ENCODE results near the gene TMEM134.
"Not testable (repeated sequence)": the region's sequence is repeated elsewhere in the genome, so short reads cannot be mapped to it uniquely, and the experiment has no call there.

The TMEM134 gene, protein sequence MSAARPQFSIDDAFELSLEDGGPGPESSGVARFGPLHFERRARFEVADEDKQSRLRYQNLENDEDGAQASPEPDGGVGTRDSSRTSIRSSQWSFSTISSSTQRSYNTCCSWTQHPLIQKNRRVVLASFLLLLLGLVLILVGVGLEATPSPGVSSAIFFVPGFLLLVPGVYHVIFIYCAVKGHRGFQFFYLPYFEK

DNA sequence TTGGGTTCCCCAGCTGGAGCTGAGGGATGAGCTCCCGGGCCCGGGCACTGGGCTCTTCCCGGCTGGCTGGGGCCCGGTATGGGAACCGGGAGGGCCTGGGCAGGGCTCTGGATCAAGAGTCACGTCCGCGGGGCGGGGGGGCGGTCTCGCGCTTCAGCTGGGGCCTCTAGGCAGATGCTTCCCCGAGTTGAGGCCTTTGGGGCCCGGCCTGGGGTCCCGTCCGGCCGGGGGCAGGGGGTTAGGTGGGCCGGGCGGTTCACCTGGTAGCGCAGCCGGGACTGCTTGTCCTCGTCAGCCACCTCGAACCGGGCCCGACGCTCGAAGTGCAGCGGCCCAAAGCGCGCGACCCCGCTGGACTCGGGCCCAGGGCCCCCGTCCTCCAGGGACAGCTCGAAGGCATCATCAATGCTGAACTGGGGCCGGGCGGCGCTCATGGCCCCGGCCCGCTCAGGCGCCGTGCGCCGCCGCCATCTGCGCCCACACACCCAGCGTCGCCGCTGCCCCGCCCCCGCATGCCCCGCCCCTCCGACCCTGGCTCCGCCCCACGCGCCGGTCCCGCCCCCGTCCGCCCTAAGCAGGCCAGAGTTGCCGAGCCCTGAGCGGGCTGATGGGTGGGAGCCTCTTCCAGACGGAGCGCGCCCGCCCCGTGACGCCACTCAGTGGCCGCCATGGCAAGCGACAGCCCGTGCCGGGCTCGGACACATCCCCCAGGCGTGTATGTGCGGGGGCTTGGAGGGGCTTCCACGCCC is at the start of gene TMEM134:
Gene TMEM134, minus strand, starts transcription at position 493 of the 749 bp plus-strand sequence. Its CDS starts 59 bp downstream, at position 434.
- Histone ChIP-seq H3K9me3 (ENCODE audit: control insufficient read depth in 1 of 2, low read length in 2 of 2) (no peaks in the 10 kb centered on the region), H3K27me3 (ENCODE audit: low read depth, low read length) (no peaks in the 10 kb centered on the region), H3K4me1 (ENCODE audit: control insufficient read depth in 1 of 2, insufficient read depth in 2 of 2, low read length in 2 of 2) (peaks cover 3 to 32% of the 10 kb centered on the region in 2 donors), H3K36me3 (ENCODE audit: control insufficient read depth in 1 of 2, insufficient read depth in 2 of 2, low read length in 2 of 2) (no peaks in the 10 kb centered on the region), H3K27ac (ENCODE audit: low read length) (peak within 1 kb of the TSS; percentile 91), H3K4me3 (ENCODE audit: low read depth in 1 of 2, low read length in 2 of 2) (peak within 1 kb of the TSS; percentile 80 to 85)

DNA sequence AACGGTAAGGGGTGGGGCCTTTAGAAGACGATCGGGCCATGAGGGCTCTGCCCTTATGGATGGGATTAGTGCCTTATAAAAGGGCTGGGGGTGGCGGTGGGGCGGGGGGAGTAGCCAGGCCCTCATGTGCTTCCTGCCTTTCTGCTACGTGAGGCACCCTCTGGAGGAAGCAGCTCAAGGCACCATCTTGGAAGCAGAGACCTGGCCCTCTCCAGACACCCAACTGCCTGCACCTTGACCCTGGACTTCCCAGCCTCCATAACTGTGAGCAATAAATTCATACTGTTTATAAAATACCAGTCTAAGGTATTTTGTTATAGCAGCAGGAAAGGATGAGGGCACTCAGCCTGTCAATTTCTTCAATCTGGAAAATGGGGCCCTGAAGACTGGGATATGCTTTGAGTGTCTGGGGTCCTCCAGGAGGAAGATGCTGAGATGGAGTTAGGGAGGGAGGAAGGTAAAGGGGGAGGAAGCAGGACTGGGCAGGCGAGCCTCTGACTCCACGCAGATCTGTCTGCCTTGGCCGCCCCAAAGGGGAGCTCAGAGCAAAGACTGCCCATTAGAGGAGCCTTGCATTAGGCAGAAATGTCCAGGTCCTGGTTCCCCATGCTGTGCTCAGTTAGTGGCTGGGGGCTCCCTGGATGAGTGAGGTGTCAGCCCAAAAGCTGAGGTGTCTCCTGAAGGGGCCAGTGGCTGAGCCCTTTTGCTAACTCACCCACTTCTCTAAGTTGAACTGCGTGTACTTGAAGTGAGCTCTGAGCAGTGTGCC is 48.9 kb upstream of the TMEM134 start:
- Histone ChIP-seq H3K4me3 (ENCODE audit: low read depth in 1 of 2, low read length in 2 of 2) (no peak overlapping the region), H3K9me3 (ENCODE audit: control insufficient read depth in 1 of 2, low read length in 2 of 2) (no peaks in the 10 kb centered on the region), H3K27me3 (ENCODE audit: low read depth, low read length) (no peaks in the 10 kb centered on the region), H3K36me3 (ENCODE audit: control insufficient read depth in 1 of 2, insufficient read depth in 2 of 2, low read length in 2 of 2) (no peaks in the 10 kb centered on the region), H3K4me1 (ENCODE audit: control insufficient read depth in 1 of 2, insufficient read depth in 2 of 2, low read length in 2 of 2) (no peaks in the 10 kb centered on the region), H3K27ac (ENCODE audit: low read length) (no peak overlapping the region)

DNA sequence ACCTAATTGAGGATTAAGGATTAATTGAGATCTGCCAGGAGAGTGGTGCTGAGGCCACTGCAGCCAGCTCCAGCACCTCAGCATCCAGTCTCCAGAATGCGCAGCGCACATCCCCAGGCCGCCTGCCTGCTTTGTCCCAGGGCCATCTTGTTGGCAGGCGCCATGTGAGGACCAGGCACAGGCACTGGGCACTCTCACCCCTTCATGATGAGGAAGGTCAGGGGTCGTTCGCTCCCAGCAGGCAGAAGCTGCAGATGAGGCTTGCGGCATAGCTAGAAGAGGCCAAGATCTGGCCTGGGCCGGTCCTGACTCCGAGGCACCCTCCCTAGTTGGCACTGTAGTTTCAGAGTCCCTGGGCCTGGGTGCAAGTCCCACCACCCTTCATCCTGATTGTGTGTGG is 47.8 kb upstream of the TMEM134 start:
- Histone ChIP-seq H3K27me3 (ENCODE audit: low read depth, low read length) (no peaks in the 10 kb centered on the region), H3K4me1 (ENCODE audit: control insufficient read depth in 1 of 2, insufficient read depth in 2 of 2, low read length in 2 of 2) (no peaks in the 10 kb centered on the region), H3K9me3 (ENCODE audit: control insufficient read depth in 1 of 2, low read length in 2 of 2) (no peaks in the 10 kb centered on the region), H3K27ac (ENCODE audit: low read length) (no peak overlapping the region), H3K36me3 (ENCODE audit: control insufficient read depth in 1 of 2, insufficient read depth in 2 of 2, low read length in 2 of 2) (no peaks in the 10 kb centered on the region), H3K4me3 (ENCODE audit: low read depth in 1 of 2, low read length in 2 of 2) (no peak overlapping the region)

DNA sequence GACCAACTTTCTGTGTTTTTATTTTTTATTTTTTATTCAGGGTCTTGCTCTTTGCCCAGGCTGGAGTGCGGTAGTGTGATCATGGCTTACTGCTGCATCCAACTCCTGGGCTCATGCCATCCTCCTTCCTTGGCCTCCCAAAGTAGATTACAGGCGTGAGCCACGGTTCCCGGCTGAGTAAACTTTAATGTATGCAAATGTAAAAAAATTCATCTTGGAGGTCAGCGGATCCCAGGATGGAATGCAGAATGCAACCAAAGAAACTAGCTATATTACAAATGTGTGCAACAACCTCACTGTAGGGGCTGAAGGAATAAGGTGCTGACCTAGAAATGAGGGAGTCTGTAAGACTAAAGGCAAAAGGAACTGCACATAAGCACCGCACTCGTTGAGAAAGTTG is 45.1 kb upstream of the TMEM134 start:
- Histone ChIP-seq H3K27ac (ENCODE audit: low read length) (no peak overlapping the region), H3K9me3 (ENCODE audit: control insufficient read depth in 1 of 2, low read length in 2 of 2) (no peaks in the 10 kb centered on the region), H3K27me3 (ENCODE audit: low read depth, low read length) (no peaks in the 10 kb centered on the region), H3K4me3 (ENCODE audit: low read depth in 1 of 2, low read length in 2 of 2) (no peak overlapping the region), H3K36me3 (ENCODE audit: control insufficient read depth in 1 of 2, insufficient read depth in 2 of 2, low read length in 2 of 2) (no peaks in the 10 kb centered on the region), H3K4me1 (ENCODE audit: control insufficient read depth in 1 of 2, insufficient read depth in 2 of 2, low read length in 2 of 2) (no peaks in the 10 kb centered on the region)

DNA sequence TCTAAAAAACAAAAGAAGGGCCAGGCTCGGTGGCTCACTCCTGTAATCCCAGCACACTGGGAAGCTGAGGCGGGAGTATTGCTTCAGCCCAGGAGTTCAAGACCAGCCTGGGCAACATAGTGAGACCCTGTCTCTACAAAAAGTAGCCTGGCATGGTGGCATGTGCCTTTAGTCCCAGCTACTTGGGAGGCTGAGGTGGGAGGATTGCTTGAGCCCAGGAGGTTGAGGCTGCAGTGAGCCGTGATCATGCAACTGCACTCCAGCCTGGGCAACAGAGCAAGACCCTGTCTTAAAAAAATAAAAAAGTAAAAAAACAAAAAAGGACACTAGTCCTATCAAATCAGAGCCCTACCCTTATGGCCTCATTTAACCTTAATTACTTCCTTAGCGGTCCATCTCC is 42.5 kb upstream of the TMEM134 start:
- not testable (repeated sequence) for H3K27ac ChIP-seq (ENCODE audit: low read length); H3K36me3 ChIP-seq (ENCODE audit: control insufficient read depth in 1 of 2, insufficient read depth in 2 of 2, low read length in 2 of 2); H3K9me3 ChIP-seq (ENCODE audit: control insufficient read depth in 1 of 2, low read length in 2 of 2); H3K4me3 ChIP-seq (ENCODE audit: low read depth in 1 of 2, low read length in 2 of 2); H3K27me3 ChIP-seq (ENCODE audit: low read depth, low read length)
- H3K4me1 ChIP-seq (ENCODE audit: control insufficient read depth in 1 of 2, insufficient read depth in 2 of 2, low read length in 2 of 2), result peaks cover 7 to 14% of the 10 kb centered on the region in 2 donors

DNA sequence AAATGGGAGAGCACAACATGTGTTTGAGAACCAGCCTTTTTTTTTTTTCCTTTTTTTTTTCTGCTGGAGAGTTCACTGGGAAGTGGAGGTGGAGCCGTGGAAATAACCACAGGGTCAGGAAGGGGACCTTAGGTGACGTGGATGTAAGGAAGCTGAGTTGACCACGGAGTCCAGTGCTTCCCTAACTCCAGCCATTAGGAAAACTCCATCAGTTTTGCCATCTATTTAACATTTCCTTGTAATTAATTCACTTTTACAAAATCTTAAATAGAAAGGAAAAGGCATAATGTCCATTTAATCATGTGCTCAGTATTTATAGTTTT is 40.9 kb upstream of the TMEM134 start:
- Histone ChIP-seq H3K4me1 (ENCODE audit: control insufficient read depth in 1 of 2, insufficient read depth in 2 of 2, low read length in 2 of 2) (peaks cover 11 to 27% of the 10 kb centered on the region in 2 donors), H3K27me3 (ENCODE audit: low read depth, low read length) (no peaks in the 10 kb centered on the region), H3K4me3 (ENCODE audit: low read depth in 1 of 2, low read length in 2 of 2) (no peak overlapping the region), H3K9me3 (ENCODE audit: control insufficient read depth in 1 of 2, low read length in 2 of 2) (no peaks in the 10 kb centered on the region), H3K36me3 (ENCODE audit: control insufficient read depth in 1 of 2, insufficient read depth in 2 of 2, low read length in 2 of 2) (peaks cover 0 to 6% of the 10 kb centered on the region in 2 donors), H3K27ac (ENCODE audit: low read length) (no peak overlapping the region)

DNA sequence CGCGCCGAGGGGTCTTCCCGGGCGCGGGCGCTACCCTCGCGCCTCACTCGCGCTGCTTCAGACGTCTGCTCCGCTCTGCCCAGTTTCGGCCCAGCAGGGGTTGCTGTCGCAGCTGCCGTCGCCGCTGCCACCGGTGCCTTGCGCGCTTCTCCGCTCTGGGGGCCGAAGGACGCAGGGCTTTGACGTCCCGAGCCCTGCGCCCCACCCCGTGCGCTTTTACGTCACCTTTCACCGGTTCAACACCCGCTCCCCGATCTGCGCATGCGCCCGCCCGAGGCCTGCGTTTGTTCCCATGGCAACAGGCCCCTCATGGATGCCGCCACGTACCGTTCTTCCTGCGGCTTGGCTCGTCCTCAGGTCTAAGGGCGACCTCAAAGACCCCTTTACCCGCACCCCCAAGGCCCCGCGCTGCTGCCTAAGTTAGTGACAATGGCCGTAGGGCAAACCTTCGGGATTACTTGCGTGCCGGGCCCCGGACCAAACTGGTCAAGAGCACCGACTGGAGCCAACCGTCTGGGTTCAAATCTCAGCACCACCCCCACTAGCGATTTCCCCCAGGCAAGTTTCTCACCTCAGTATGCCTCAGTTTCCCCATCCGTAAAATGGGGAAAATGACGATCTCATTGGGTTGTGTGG is 39.6 kb upstream of the TMEM134 start:
- peaks cover 11 to 39% of the 10 kb centered on the region in 2 donors for H3K4me1 ChIP-seq (ENCODE audit: control insufficient read depth in 1 of 2, insufficient read depth in 2 of 2, low read length in 2 of 2)
- peaks cover 0 to 6% of the 10 kb centered on the region in 2 donors for H3K36me3 ChIP-seq (ENCODE audit: control insufficient read depth in 1 of 2, insufficient read depth in 2 of 2, low read length in 2 of 2)
- peak overlapping the region; percentile 66 to 90 for H3K4me3 ChIP-seq (ENCODE audit: low read depth in 1 of 2, low read length in 2 of 2)
- H3K9me3 ChIP-seq (ENCODE audit: control insufficient read depth in 1 of 2, low read length in 2 of 2), result no peaks in the 10 kb centered on the region
- peak overlapping the region; percentile 85 for H3K27ac ChIP-seq (ENCODE audit: low read length)
- no peaks in the 10 kb centered on the region for H3K27me3 ChIP-seq (ENCODE audit: low read depth, low read length)

DNA sequence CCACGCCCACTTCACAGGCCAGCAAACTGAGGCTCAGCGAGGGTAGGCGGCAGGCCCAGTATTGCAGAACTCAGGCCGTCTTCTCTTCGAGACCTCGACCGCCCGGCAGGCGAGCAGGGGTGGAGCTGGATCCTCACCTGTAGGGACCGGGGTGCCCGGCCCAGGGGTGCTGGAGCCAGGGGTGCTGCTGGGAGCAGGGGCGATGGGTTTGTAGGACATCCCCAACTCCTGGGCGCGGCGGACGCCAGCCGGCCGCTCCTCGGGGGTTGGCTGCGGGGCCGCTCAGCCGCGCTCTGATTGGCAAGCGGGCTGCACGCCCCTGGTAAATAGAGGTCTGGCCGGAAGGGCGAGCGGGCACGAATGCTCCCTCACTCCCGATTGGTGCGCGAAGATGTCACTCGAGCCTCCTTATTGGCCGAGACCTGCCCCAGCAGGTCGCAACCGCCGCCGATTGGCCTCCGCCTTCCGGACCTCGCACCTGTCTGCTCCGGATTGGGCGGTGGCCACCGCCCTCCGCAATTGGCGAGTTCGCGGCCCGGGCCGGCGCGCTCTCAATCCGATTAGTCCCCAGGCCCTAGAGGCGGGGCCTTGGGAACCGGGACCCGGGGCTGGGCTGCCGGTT is 38.9 kb upstream of the TMEM134 start, which contains the start of gene CDK2AP2:
Gene CDK2AP2, minus strand, starts transcription at position 299 of the 622 bp plus-strand sequence. Its CDS starts 80 bp downstream, at position 219.
- Histone ChIP-seq H3K36me3 (ENCODE audit: control insufficient read depth in 1 of 2, insufficient read depth in 2 of 2, low read length in 2 of 2) (peaks cover 0 to 6% of the 10 kb centered on the region in 2 donors), H3K27me3 (ENCODE audit: low read depth, low read length) (no peaks in the 10 kb centered on the region), H3K4me1 (ENCODE audit: control insufficient read depth in 1 of 2, insufficient read depth in 2 of 2, low read length in 2 of 2) (peaks cover 11 to 39% of the 10 kb centered on the region in 2 donors), H3K9me3 (ENCODE audit: control insufficient read depth in 1 of 2, low read length in 2 of 2) (no peaks in the 10 kb centered on the region), H3K4me3 (ENCODE audit: low read depth in 1 of 2, low read length in 2 of 2) (peak within 1 kb of the TSS; percentile 73 to 90), H3K27ac (ENCODE audit: low read length) (peak within 1 kb of the TSS; percentile 88)

DNA sequence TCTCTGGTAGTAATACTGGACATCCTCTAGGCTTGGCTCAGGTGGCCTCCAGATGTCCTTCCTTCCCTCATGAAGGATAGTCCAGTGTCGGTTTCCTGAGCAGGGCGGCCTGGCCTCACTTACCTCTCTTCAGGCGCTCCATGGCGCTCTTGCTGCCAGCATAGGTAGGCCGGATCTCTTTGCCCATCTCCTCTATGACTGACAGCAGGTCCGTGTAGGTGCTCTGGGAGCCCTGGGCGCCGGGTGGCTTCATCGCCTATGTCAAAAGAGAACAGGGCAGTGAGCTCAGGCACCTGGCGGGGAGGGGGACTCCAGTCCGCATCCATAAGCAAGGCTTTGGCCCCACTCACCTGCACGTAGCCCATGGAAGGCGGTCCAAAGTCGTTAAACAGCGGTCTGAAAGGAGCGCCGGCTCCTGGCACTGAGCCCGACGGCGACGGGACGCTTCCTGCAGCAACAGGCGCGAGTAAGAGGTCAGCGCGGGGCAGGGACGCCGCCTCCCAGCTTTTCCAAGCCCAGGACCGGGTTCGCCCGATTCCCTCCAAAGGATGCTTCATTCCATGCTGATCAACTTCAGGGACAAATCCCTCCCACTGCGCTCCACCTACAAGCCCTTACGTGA is 38.3 kb upstream of the TMEM134 start:
- peak overlapping the region; percentile 88 for H3K27ac ChIP-seq (ENCODE audit: low read length)
- no peaks in the 10 kb centered on the region for H3K27me3 ChIP-seq (ENCODE audit: low read depth, low read length)
- H3K36me3 ChIP-seq (ENCODE audit: control insufficient read depth in 1 of 2, insufficient read depth in 2 of 2, low read length in 2 of 2), result peaks cover 3 to 7% of the 10 kb centered on the region in 2 donors
- H3K4me1 ChIP-seq (ENCODE audit: control insufficient read depth in 1 of 2, insufficient read depth in 2 of 2, low read length in 2 of 2), result peaks cover 11 to 39% of the 10 kb centered on the region in 2 donors
- H3K4me3 ChIP-seq (ENCODE audit: low read depth in 1 of 2, low read length in 2 of 2), result peak overlapping the region; percentile 73 to 90
- H3K9me3 ChIP-seq (ENCODE audit: control insufficient read depth in 1 of 2, low read length in 2 of 2), result no peaks in the 10 kb centered on the region

DNA sequence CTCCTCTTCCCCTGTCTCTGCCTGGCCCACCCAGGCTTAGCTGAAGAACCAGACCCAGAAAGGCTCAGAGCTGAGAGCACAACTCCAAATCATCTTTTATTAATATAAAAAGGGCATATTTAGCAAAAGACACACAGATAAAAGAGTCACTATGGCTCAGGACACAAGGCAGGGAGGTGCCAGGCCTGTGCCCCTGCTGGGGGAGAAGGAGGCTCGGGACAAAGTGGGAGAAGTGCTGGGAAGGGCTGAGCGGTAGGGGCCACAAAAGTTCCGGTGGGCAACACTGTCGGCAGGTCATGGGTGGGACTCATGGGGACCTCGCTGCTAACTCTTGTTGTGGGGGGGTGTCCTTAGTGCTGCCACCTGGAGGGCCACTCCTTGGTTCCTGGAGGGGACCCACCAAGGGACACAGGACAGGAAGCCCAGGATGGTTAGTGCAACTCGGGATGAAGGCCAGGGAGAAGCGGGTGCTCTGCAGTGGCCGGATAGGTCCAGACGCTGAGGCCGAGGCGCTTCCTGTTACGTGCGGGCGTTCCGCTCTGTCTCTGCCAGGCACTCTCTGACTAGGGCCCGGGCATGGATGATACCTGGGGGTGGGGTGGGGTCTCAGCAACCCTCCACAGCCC is 37.5 kb upstream of the TMEM134 start:
- Histone ChIP-seq H3K4me1 (ENCODE audit: control insufficient read depth in 1 of 2, insufficient read depth in 2 of 2, low read length in 2 of 2) (peaks cover 11 to 39% of the 10 kb centered on the region in 2 donors), H3K9me3 (ENCODE audit: control insufficient read depth in 1 of 2, low read length in 2 of 2) (no peaks in the 10 kb centered on the region), H3K27me3 (ENCODE audit: low read depth, low read length) (no peaks in the 10 kb centered on the region), H3K4me3 (ENCODE audit: low read depth in 1 of 2, low read length in 2 of 2) (peak overlapping the region in 1 of 2 donors; percentile 16), H3K27ac (ENCODE audit: low read length) (peak overlapping the region; percentile 88), H3K36me3 (ENCODE audit: control insufficient read depth in 1 of 2, insufficient read depth in 2 of 2, low read length in 2 of 2) (peaks cover 5 to 15% of the 10 kb centered on the region in 2 donors)
